Esophagus squamous epithelium (tissue), 4 donors: ENCODE measurements around the gene TAS2R31.

Experiments used
- CTCF ChIP-seq, 6 experiments: fragments of 450-650 bp in 4 of 6; fragments of 200-600 bp in 2 of 6; sonication (generic) in 2 of 6; IDR thresholded peaks; one replicate each; pipeline ENCODE4 v1.5.1; 2016 to 2019; ENCODE audit warnings: antibody characterized with exemption in 6 of 6, mild to moderate bottlenecking in 4 of 6, moderate library complexity in 4 of 6
- POLR2A ChIP-seq, 4 donors: fragments of 450-650 bp; IDR thresholded peaks; one replicate each; pipeline ENCODE4 v1.6.1; 2017; ENCODE audit warnings: antibody characterized with exemption in 4 of 4, mild to moderate bottlenecking in 4 of 4, moderate library complexity in 3 of 4

- TF ChIP-seq POLR2A (IDR thresholded peaks at IDR 0.05) (no peak), CTCF (IDR thresholded peaks at IDR 0.05) (no peak)
Measured at GRCh38 chr12:11026118-11026517, 5.1 kb downstream of the TAS2R31 start.
